ENCODE data around the gene PTPN2.

PTPN2 gene

DNA sequence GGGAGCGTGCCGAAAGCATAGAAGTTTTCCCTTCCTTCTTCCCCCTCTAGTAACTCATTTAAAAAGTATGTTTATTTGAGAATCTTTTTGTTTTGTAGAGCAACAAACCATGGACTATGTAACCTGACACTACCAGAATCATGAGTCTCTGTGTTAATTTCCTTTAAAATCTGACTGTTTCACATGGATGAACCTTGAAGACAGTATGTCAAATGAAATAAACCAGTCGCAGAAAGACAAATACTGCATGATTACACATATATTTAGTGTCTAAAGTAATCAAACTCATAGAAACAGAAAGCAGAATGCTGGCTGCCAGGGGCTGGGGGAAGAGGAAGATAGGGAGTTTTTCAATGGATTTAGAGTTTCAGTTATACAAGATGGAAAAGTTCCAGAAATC, 32.3 kb downstream of the PTPN2 start:
- DNase-seq (ENCODE audit: low read depth): peak; percentile 25
- TF ChIP-seq, protein P1, sequence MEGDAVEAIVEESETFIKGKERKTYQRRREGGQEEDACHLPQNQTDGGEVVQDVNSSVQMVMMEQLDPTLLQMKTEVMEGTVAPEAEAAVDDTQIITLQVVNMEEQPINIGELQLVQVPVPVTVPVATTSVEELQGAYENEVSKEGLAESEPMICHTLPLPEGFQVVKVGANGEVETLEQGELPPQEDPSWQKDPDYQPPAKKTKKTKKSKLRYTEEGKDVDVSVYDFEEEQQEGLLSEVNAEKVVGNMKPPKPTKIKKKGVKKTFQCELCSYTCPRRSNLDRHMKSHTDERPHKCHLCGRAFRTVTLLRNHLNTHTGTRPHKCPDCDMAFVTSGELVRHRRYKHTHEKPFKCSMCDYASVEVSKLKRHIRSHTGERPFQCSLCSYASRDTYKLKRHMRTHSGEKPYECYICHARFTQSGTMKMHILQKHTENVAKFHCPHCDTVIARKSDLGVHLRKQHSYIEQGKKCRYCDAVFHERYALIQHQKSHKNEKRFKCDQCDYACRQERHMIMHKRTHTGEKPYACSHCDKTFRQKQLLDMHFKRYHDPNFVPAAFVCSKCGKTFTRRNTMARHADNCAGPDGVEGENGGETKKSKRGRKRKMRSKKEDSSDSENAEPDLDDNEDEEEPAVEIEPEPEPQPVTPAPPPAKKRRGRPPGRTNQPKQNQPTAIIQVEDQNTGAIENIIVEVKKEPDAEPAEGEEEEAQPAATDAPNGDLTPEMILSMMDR (conservative IDR thresholded peaks at IDR 0.05; ENCODE audit: control insufficient read depth, insufficient read depth, low read depth, low read length): no peak
- H3K4me3 ChIP-seq (ENCODE audit: control insufficient read depth, low read depth, low read length): no peak overlapping the region

DNA sequence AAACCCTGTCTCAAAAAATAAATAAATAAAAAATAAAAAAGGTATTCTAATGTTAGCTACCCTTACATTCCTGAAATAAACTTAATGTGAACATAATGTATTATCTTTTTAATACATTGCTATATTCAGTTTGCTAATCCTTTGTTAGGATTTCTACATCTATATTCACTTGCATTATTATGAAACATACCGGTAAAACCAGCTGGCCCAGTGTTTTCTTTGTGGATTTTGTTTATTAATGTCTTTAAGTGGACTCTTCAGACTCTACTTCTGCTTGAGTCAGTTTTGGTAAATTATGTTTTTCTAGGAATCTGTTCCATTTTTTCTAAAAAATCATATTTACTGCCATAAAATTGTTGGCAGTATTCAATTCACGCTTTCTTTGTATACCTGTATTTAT, 34.5 kb downstream of the PTPN2 start:
- H3K4me3 ChIP-seq (ENCODE audit: control insufficient read depth, low read depth, low read length): no peak overlapping the region
- TF ChIP-seq, protein P1 (conservative IDR thresholded peaks at IDR 0.05; ENCODE audit: control insufficient read depth, insufficient read depth, low read depth, low read length): no peak
- DNase-seq (ENCODE audit: low read depth): no peak

DNA sequence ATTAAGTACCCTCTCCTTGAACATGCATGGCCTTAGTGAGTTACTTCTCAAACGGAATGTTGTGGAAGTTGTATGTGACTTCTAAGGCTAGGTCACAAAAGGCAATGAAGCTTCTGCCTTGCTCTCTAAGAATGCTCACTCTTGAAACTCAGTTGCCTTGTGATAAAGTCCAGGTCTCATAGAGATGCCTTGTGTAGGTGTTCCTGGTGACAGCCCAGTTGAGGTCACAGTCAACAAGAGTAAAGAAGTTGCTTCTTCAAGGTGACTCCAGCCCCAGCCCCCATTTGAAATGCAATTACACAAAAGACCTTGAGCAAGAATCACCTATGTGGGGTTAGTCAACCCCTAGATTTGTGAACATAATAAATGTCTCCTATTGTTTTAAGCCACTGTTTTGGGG, 35.6 kb downstream of the PTPN2 start:
- H3K4me3 ChIP-seq (ENCODE audit: control insufficient read depth, low read depth, low read length): no peak overlapping the region
- TF ChIP-seq, protein P1 (conservative IDR thresholded peaks at IDR 0.05; ENCODE audit: control insufficient read depth, insufficient read depth, low read depth, low read length): no peak
- DNase-seq (ENCODE audit: low read depth): no peak

DNA sequence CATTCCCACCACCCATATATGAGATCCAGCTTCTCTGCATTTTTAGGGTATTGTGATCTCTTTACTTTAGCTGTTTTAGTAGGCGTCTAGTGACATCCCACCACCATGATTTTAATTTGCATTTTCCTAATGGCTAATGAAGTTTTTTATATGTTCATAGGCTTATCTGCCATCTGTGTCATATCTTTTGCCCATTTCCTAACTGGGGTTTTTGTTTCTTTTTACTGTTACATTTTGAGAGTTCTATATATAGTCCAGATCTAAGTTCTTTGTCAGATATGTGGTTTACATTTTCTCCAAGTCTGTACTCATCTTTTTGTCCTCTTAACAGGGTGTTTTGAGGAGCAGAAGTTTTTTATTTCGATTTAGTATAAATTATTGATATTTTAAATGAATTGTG, 39.6 kb downstream of the PTPN2 start:
- no peak overlapping the region for H3K4me3 ChIP-seq (ENCODE audit: control insufficient read depth, low read depth, low read length)
- no peak for DNase-seq (ENCODE audit: low read depth)
- TF ChIP-seq, protein P1 (conservative IDR thresholded peaks at IDR 0.05; ENCODE audit: control insufficient read depth, insufficient read depth, low read depth, low read length): no peak

DNA sequence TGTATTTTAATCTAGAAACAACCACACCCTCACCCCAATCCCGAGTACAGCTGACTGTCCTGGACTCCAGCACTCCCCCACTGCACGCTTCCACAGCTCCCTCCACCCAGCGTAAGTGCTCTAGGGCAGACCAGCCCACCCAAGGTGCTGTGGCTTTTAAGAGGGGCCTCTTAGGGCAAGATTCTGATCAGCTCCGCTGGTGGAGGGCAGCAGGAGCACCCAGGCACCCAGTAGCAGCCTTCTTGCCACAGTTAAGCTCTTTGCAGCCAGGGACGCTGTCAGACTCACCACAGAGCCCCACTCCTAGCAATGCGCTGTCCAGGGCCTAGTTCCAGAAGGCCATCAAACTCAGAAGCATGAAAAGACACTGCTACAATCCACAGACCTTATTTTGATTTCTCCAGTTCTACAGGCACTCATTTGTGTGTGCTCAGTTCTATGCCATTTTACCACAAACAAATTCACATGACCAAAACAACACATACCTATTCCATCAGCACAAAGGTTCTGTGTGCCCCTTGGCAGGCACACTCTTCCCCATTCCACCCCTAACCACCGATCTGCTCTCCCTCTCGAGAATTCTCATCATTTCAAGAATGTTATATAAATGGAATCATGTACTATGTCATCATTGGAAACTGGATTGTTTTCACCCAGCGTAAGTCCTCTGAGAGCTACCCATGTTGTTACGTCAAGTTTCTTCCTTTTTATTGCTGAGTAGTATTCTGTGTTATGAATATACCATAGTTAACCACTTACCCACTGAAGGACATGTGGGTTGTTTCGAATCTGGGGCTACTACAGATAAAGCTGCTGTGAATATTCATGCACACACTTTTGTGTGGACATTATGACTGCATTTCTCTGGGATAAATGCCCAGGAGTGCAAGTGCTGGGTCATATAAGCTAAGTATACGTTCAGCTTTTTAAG, 40.4 kb downstream of the PTPN2 start:
- DNase-seq (ENCODE audit: low read depth): no peak
- no peak overlapping the region for H3K4me3 ChIP-seq (ENCODE audit: control insufficient read depth, low read depth, low read length)
- TF ChIP-seq, protein P1 (conservative IDR thresholded peaks at IDR 0.05; ENCODE audit: control insufficient read depth, insufficient read depth, low read depth, low read length): no peak

DNA sequence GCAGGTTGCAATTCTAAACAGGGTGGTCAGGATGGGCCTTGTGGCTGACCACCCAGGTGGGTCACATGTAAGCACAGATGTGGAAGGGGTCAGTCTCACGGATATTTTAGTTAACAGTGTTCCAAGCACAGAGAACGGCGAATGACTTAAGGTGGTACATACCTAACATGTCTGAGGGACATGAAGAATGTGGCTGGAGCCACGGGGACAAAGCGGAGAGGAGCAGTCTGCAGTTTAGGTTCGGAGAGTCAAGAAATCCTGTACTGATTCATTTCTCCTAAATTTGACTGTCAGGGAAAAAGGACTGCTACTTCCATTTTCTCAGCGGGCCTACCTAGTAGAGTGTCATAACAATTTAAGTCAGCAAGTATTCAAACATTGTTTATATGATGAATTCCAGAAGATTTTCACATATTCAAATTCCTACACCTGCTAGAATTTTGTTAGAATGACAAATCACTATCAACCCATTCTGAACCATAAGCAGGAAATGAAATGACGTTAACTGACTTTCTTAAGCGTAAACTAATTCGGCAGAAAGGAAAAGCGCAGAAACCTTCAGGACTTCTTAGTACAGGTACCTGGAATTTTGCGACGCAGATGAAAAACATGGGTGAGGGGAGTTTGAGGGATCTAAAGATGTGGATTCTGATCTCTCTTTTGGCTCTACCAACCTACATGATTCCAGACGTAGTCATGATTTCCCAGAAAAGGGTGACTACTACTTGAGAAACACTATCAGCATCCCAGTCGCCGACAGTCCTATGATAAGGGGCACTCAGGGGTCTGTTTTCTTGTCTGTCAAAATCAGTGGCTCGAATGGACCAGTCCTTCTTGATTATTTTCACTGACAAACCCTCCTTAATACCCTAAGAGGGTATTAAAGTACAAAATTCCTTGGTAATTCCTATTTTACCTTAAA, 41.3 kb downstream of the PTPN2 start:
- TF ChIP-seq, protein P1 (conservative IDR thresholded peaks at IDR 0.05; ENCODE audit: control insufficient read depth, insufficient read depth, low read depth, low read length): no peak
- DNase-seq (ENCODE audit: low read depth): no peak
- no peak overlapping the region for H3K4me3 ChIP-seq (ENCODE audit: control insufficient read depth, low read depth, low read length)

Data from fibroblast of mammary gland (primary cell).